Left lung (tissue), 10 donors: Measurements from ENCODE around the gene MSX2. TPM values are rescaled to one million over a fixed set of nuclear protein-coding genes. Genes with fewer than 3 reads are reported as not detected.

ENCODE experiments used
- ATAC-seq: fragments of 200-7000 bp; cut with Tn5 transposase; one replicate; pipeline ENCODE4 v1.9.1; 2020; ENCODE audit warnings: moderate library complexity
- DNase-seq, 4 donors: peaks; one replicate each; pipeline ENCODE4 v3.0.0-alpha.2; 2013 to 2020
- H3K27ac ChIP-seq, 2 donors: fragments of 200-600 bp; sonication (generic) in 1 of 2; one replicate each; pipeline versions ENCODE4 v1.5.0 to v1.8.0; 2020 to 2021
- H3K27me3 ChIP-seq, 2 donors: fragments of 200-600 bp; sonication (generic) in 1 of 2; one replicate each; pipeline versions ENCODE4 v1.5.0 to v1.8.0; 2020 to 2021
- H3K36me3 ChIP-seq, 2 donors: fragments of 200-600 bp; sonication (generic) in 1 of 2; one replicate each; pipeline versions ENCODE4 v1.5.0 to v1.8.0; 2020 to 2021
- H3K4me1 ChIP-seq, 2 donors: fragments of 200-600 bp; one replicate each; pipeline ENCODE4 v1.8.0; 2021
- H3K4me3 ChIP-seq, 2 donors: fragments of 200-600 bp; sonication (generic) in 1 of 2; one replicate each; pipeline versions ENCODE4 v1.5.0 to v1.8.0; 2020 to 2021; ENCODE audit warnings: mild to moderate bottlenecking in 1 of 2
- H3K9me3 ChIP-seq, 2 donors: fragments of 200-600 bp; sonication (generic) in 1 of 2; one replicate each; pipeline versions ENCODE4 v1.5.0 to v1.8.0; 2020 to 2021
- CTCF ChIP-seq, 2 donors: fragments of 200-600 bp; sonication (generic) in 1 of 2; IDR thresholded peaks; one replicate each; pipeline versions ENCODE4 v1.5.0 to v1.8.0; 2021; ENCODE audit warnings: antibody characterized with exemption in 2 of 2
- intact Hi-C, 2 donors: fragments of 100-400 bp; cut with DNase I; formaldehyde crosslinking; loops; one replicate each; pipeline versions ENCODE4 v1.11.2 to v1.14.2; 2022
- polyA plus RNA-seq, 6 donors: library from polyadenylated mRNA; unstranded; fragments of 120-200 nt; gene quantifications; one replicate each; pipeline ENCODE4 v1.2.1, GENCODE V29; 2013; ENCODE audit not compliant: insufficient read length in 6 of 6
- total RNA-seq, 2 donors: library from RNA; stranded (reverse); fragmentation: NEBNext Ultra II Directional; extraction: Animal tissue kit (Norgen Biotek cat#: 25700); gene quantifications; one replicate each; pipeline ENCODE4 v1.2.1, GENCODE V29; 2021
- donor health status: DM: no; HTN: yes; CAD: no.
- donor health status: DM: no; HTN: no; CAD: no.

Gene MSX2
- total and polyA plus RNA-seq, 8 donors = 0.70 to 2.2 (median 1.3) TPM

- TF ChIP-seq CTCF (IDR thresholded peaks at IDR 0.05) = no peak
- ATAC-seq = no peak
- Histone ChIP-seq H3K36me3 (no peaks in the 10 kb centered on the region), H3K27ac (no peak overlapping the region), H3K27me3 (peaks cover 61 to 98% of the 10 kb centered on the region in 2 donors), H3K4me3 (no peak overlapping the region), H3K9me3 (no peaks in the 10 kb centered on the region), H3K4me1 (peaks cover 0 to 10% of the 10 kb centered on the region in 2 donors)
- no peak for DNase-seq
- intact Hi-C loops = no loop called here
Measured at GRCh38 chr5:174729075-174729680, 4.8 kb downstream of the MSX2 start.

- TF ChIP-seq CTCF (IDR thresholded peaks at IDR 0.05) = no peak
- H3K27me3 ChIP-seq = peaks cover 64 to 98% of the 10 kb centered on the region in 2 donors
- no peaks in the 10 kb centered on the region for H3K36me3 ChIP-seq
- H3K9me3 ChIP-seq = no peaks in the 10 kb centered on the region
- H3K4me1 ChIP-seq = no peaks in the 10 kb centered on the region
- DNase-seq = peak in 1 of 4 donors; percentile 65
- H3K27ac ChIP-seq = no peak overlapping the region
- no peak overlapping the region for H3K4me3 ChIP-seq
- intact Hi-C loops = no loop called here
- no peak for ATAC-seq
Measured at GRCh38 chr5:174731214-174732035, 7.0 kb downstream of the MSX2 start.

- DNase-seq (peak in 1 of 4 donors; percentile 64), ATAC-seq (no peak)
- Histone ChIP-seq H3K4me3 (no peak overlapping the region), H3K9me3 (no peaks in the 10 kb centered on the region), H3K27me3 (peaks cover 59 to 98% of the 10 kb centered on the region in 2 donors), H3K4me1 (no peaks in the 10 kb centered on the region), H3K27ac (no peak overlapping the region), H3K36me3 (no peaks in the 10 kb centered on the region)
- TF ChIP-seq CTCF (IDR thresholded peaks at IDR 0.05) = no peak
- intact Hi-C loops = no loop called here
Measured at GRCh38 chr5:174732036-174733020, 7.9 kb downstream of the MSX2 start.

GRCh38 chr5:174733091-174733690, 8.8 kb downstream of the MSX2 start:
- Histone ChIP-seq H3K27me3 (peaks cover 57 to 98% of the 10 kb centered on the region in 2 donors), H3K36me3 (no peaks in the 10 kb centered on the region), H3K27ac (no peak overlapping the region), H3K4me1 (no peaks in the 10 kb centered on the region), H3K9me3 (no peaks in the 10 kb centered on the region), H3K4me3 (no peak overlapping the region)
- TF ChIP-seq CTCF (IDR thresholded peaks at IDR 0.05) = no peak
- DNase-seq (no peak), ATAC-seq (no peak)
- intact Hi-C loops = no loop called here
